ENCODE measurements around the gene AQP9.
"Not testable (repeated sequence)": the region's sequence is repeated elsewhere in the genome, so short reads cannot be mapped to it uniquely, and the experiment has no call there.

AQP9 gene

GRCh38 chr15:58182460-58183163 lies 44.4 kb downstream of the AQP9 start:
- DNase-seq, result peak; percentile 46 to 53

DNA sequence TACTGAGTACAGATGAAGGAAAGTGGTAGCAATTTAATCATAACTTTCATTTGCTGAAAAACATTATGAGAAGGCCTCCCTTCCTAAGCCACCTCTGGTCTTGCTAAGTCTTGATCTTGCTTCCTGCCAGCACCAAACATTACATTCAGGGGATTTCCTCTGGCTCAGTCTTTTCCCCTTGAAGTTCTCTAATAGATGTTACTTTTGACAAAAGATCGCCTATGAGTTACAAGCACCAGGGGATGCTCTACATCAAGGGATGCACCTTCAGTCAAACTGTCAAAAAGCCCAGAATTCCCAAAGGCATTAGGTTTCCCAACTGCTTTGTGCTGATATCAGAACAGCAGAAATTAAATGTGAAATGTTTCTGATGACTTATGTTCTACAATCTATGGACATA lies 47.3 kb downstream of the AQP9 start:
- DNase-seq, result no peak

- DNase-seq, result no peak
Observed at GRCh38 chr15:58189148-58189811, 51.1 kb downstream of the AQP9 start.

GRCh38 chr15:58190419-58190818 lies 52.2 kb downstream of the AQP9 start:
- DNase-seq, result no peak

DNA sequence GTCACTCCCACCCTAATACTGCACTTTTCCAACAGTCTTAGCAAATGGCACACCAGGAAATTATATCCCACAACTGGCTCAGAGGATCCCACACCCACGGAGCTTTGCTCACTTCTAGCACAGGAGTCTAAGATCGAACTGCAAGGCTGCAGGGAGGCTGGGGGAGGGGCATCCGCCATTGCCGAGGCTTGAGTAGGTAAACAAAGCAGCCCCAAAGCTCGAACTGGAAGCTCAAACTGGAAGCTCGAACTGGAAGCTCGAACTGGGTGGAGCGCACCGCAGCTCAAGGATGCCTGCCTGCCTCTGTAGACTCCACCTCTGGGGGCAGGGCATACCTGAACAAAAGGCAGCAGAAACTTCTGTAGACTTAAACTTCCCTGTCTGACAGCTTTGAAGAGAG lies 55.5 kb downstream of the AQP9 start:
- DNase-seq, result not testable (repeated sequence)

DNA sequence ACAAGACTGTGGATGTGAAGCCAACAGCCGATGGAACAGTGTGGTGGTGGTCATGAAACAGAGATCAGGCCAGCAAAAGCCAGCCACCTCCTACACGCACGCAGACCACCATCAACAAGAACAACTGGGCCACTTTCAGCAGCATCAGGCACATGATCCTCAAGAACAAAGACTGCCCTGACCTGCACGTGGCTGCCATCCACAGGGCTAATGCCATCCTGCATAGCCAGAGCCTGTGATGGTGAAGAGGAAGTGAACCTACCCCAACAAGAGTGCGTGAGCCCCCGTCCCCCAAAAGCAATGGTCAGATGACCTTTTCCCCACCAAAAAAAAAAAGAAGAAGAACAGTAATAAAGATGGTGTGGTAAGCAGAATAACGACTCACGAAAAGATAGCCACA lies 62.6 kb downstream of the AQP9 start:
- no peak for DNase-seq

GRCh38 chr15:58201516-58201915 lies 63.3 kb downstream of the AQP9 start:
- DNase-seq, result no peak

DNA sequence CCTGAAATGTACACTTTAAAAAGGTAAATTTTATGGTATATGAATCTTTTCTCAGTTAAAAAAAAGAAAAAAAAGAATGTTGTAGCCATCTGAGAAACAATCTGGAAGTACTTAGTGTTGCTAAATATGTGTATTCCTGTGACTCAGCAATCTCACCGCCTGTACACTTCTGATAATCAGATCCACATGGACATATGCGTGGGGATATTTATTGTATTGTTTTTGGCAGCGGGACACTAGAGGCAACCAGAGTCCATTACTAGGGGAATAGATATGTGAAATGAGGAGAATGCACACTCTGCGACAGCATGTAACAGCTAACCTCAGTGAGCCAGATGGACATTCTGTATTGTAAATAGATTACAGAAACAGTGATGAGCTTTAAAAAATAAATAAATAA lies 65.4 kb downstream of the AQP9 start:
- no peak for DNase-seq

GRCh38 chr15:58206151-58206550 lies 68.0 kb downstream of the AQP9 start:
- no peak for DNase-seq

DNA sequence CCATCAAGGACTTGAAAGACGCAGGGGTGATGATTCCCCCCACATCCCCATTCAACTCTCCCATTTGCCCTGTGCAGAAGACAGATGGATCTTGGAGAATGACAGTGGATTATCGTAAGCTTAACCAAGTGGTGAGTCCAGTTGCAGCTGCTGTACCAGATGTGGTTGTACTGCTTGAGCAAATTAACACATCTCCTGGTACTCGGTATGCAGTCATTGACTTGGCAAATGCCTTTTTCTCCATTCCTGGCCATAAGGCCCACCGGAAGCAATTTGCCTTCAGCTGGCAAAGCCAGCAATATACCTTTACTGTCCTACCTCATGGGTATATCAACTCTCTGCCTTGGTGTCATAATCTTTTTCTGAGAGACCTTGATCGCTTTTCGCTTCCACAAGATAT lies 70.0 kb downstream of the AQP9 start:
- not testable (repeated sequence) for DNase-seq

- DNase-seq, result not testable (repeated sequence)
Observed at GRCh38 chr15:58209007-58209481, 70.9 kb downstream of the AQP9 start.

- DNase-seq, result not testable (repeated sequence)
Observed at GRCh38 chr15:58210031-58210430, 71.8 kb downstream of the AQP9 start.

- peak in 1 of 2 experiments; percentile 27 for DNase-seq
Observed at GRCh38 chr15:58212909-58213526, 74.8 kb downstream of the AQP9 start.

DNA sequence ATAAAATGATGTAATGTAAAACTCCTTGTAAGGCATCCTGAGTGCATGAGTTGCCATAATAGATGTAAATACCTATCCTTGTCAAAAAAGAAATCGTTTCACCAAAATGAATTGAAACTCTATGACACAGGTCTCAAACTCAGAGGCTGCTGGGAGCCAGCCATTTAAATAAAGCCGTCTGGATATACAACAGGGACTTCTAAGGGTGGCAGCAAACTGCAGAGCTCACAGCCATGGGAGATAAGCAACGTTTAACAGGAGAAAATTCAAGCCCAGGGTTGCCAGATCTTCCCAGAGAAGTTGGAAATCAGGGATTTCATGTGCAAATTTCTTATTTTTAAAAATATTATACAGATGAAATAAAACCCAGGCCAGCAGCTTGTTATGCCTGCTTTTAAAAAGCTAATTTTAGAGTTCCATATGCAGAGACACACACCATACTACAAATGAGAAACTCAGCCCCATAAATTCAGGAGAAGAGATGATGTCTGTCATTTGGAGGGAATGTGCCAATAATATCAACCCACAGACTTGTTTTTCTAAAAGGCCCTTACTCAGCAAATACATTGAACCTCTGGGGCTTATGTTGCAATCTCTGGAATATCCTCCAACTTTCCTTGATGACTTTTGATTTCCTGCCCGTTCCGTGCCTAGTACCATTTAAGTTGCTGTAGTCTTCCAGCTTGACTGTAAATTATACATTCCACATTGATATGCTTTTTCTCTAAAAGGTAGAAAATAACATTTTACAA lies 75.6 kb downstream of the AQP9 start:
- no peak for DNase-seq

DNA sequence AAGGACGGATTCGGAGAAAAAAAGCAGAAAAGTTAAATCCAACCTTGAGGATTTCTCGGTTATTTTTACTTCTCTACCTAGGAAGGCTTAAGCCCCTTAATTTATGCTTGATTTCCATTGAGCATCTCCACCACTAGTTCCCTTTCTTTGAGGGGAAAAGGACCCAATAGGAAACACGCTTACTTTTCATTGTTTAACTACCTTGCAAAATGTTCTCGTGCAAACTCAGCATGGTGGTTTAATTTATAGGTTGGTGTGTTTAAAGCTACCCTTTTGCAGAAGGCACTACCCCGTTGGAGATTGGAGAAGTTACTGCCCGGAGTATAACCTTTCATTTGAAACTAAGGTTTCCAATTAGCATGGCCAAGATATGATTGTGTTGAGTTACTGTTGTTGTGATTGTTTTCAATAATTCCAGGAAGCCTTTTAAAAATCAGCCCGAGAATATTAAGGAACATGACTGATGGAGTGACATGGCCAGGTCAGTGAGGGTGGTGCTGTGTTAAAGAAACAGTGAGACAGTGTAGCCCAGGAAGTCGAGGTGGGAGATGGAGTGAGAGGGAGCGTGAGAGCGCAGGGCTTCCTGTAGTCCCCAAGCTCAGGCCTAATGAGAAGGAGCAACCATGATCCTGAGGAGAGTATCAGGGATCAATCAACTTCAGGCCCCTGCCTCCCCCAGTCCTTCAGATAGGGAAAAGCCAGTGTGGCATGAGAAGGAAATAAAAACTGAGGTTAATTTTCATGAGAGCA lies 76.6 kb downstream of the AQP9 start:
- no peak for DNase-seq

- no peak for DNase-seq
Observed at GRCh38 chr15:58217460-58217859, 79.3 kb downstream of the AQP9 start.

DNA sequence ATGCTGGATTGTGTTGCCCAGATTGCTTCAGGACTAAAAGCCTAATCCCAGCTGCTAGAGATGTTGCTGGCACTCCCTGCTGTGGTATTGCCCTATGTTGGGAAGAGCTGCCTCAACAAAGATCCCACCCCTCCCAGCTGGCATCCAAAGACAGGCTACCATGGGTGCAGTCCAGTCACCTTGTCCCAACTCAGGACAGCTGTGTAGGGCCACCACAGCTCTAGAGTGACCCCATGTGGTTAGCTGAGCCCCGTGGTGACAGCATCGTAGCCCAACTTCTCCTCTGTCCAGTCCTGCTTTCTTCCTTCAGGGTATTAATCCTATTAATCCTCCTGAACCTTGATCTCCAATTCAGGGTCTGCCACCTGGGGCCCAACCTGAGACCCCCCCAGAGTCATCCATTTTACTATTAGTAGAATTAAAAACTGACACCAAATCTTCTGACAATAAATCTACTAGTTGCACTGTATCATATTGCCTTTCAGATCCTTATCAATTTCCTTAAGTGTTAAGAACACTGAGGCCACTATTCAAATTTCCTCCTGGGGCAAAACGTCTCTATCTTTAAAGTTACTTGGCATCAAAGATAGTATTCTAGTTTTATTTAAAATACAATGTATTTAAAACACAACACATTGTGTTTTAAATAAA lies 83.5 kb downstream of the AQP9 start:
- no peak for DNase-seq

- no peak for DNase-seq
Observed at GRCh38 chr15:58222679-58223078, 84.5 kb downstream of the AQP9 start.

GRCh38 chr15:58223432-58223831 lies 85.3 kb downstream of the AQP9 start:
- no peak for DNase-seq

- no peak for DNase-seq
Observed at GRCh38 chr15:58224068-58224467, 85.9 kb downstream of the AQP9 start.

DNA sequence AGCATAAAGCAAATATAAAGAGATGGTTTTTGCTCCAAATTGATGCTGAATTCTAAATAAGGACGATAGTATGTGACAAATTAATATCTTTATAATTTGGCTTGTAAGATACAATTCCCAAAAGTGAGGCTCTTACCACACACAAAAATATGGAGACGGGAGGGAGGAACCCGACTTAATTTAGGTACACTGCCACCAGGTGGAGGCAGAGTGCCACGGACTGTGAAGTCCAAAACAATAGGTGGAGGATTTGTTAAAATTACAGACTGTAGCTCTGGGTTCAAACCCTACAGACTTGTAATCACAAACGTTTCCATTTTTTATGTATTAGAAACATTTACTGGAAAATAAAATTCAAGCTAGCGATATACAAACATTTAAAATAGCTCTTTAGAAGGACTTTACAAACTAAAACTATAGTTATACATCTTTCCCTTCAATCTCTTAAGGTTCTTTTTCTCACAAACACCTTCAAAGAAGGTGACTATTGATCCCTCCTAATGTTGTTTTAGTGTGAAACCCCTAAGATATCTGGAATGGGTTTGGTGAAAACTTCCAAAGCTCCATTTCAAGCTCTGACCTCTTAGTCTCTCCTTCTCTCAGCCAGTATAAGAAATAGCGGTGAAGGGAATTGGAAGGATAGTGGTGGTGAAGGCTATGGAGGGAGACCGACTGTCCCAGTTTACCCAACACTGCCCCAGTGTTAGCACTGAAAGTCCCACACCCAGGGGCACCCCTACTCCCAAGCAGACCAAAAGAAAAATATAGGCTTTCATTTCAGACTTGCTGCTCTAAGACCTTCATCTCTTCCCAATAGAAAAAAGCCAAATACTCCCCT lies 89.7 kb downstream of the AQP9 start:
- peak; percentile 68 to 71 for DNase-seq
